EH (cell line): ENCODE measurements around the gene AP3B1.

ENCODE experiments used
- DNase-seq: peaks from one replicate; pipeline ENCODE4 v3.0.0-alpha.2; 2015; ENCODE audit warnings: low read depth

AP3B1 gene

GRCh38 chr5:78294248-78295034 is at the start of gene AP3B1:
AP3B1 (minus strand) TSS chr5:78294698; CDS start chr5:78294579, 119 bp downstream.
- peak; percentile 99 for DNase-seq

GRCh38 chr5:78341440-78341839 is 46.9 kb upstream of the AP3B1 start:
- no peak for DNase-seq

- no peak for DNase-seq
Observed at GRCh38 chr5:78339617-78340436, 45.3 kb upstream of the AP3B1 start.

- DNase-seq: no peak
Observed at GRCh38 chr5:78336698-78337097, 42.2 kb upstream of the AP3B1 start.

GRCh38 chr5:78335976-78336375 is 41.5 kb upstream of the AP3B1 start:
- DNase-seq: peak; percentile 13

GRCh38 chr5:78334811-78335210 is 40.3 kb upstream of the AP3B1 start:
- DNase-seq: no peak

GRCh38 chr5:78331523-78332080 is 37.1 kb upstream of the AP3B1 start:
- DNase-seq: no peak

GRCh38 chr5:78328585-78329173 is 34.2 kb upstream of the AP3B1 start:
- peak; percentile 48 for DNase-seq

GRCh38 chr5:78327761-78328510 is 33.4 kb upstream of the AP3B1 start:
- no peak for DNase-seq

- no peak for DNase-seq
Observed at GRCh38 chr5:78326930-78327329, 32.4 kb upstream of the AP3B1 start.

- no peak for DNase-seq
Observed at GRCh38 chr5:78323241-78323640, 28.7 kb upstream of the AP3B1 start.

GRCh38 chr5:78320401-78320800 is 25.9 kb upstream of the AP3B1 start:
- peak; percentile 53 for DNase-seq

GRCh38 chr5:78318337-78318736 is 23.8 kb upstream of the AP3B1 start:
- DNase-seq: no peak

- no peak for DNase-seq
Observed at GRCh38 chr5:78317515-78317914, 23.0 kb upstream of the AP3B1 start.

GRCh38 chr5:78308703-78309102 is 14.2 kb upstream of the AP3B1 start:
- no peak for DNase-seq

- peak; percentile 35 for DNase-seq
Observed at GRCh38 chr5:78300464-78301045, 6.1 kb upstream of the AP3B1 start.

- peak; percentile 39 for DNase-seq
Observed at GRCh38 chr5:78295035-78295961, 800 bp upstream of the AP3B1 start.

GRCh38 chr5:78293851-78294247 is 649 bp downstream of the AP3B1 start:
- peak; percentile 25 for DNase-seq

- DNase-seq: no peak
Observed at GRCh38 chr5:78291687-78292086, 2.8 kb downstream of the AP3B1 start.

- no peak for DNase-seq
Observed at GRCh38 chr5:78289911-78290310, 4.6 kb downstream of the AP3B1 start.
